Neuronal stem cell (in vitro differentiated cells): ENCODE data around the gene CFAP61.

ENCODE experiments used
- DNase-seq: peaks from one replicate; pipeline ENCODE4 v3.0.0-alpha.2; 2013; ENCODE audit warnings: low spot score
- H2AFZ ChIP-seq: one replicate; pipeline ENCODE4 v1.6.1; 2013; ENCODE audit warnings: mild to moderate bottlenecking, low read length, inconsistent platforms
- H2AK5ac ChIP-seq: 2 replicates; pipeline ENCODE4 v1.6.1; 2013; ENCODE audit warnings: low read depth, mild to moderate bottlenecking, inconsistent platforms, low read length, moderate library complexity, mixed read lengths
- H2BK120ac ChIP-seq: 2 replicates; pipeline ENCODE4 v1.6.1; 2013; ENCODE audit warnings: low read depth, mild to moderate bottlenecking, inconsistent platforms, low read length, moderate library complexity, mixed read lengths
- H2BK12ac ChIP-seq: one replicate; pipeline ENCODE4 v1.6.1; 2013; ENCODE audit warnings: low read length, inconsistent platforms
- H2BK15ac ChIP-seq: 2 replicates; pipeline ENCODE4 v1.6.1; 2013; ENCODE audit warnings: mild to moderate bottlenecking, low read length, inconsistent platforms, mixed read lengths
- H2BK5ac ChIP-seq: one replicate; pipeline ENCODE4 v1.6.1; 2013; ENCODE audit warnings: inconsistent platforms, mild to moderate bottlenecking, low read length, moderate library complexity
- H3K14ac ChIP-seq: one replicate; pipeline ENCODE4 v1.6.1; 2013; ENCODE audit warnings: low read length, inconsistent platforms
- H3K18ac ChIP-seq: 2 replicates; pipeline ENCODE4 v1.6.1; 2013; ENCODE audit warnings: low read length, inconsistent platforms
- H3K23ac ChIP-seq: 2 replicates; pipeline ENCODE4 v1.6.1; 2013; ENCODE audit warnings: low read depth, mild to moderate bottlenecking, mixed read lengths, low read length, inconsistent platforms; ENCODE audit not compliant: poor library complexity
- H3K27ac ChIP-seq: replicated peaks from 3 replicates; pipeline ENCODE4 v1.5.1; 2013; ENCODE audit warnings: low read length, inconsistent platforms
- H3K27me3 ChIP-seq, 3 experiments: 2 replicates each; pipeline ENCODE4 v1.6.1; 2013; ENCODE audit warnings: low read length in 3 of 3, mild to moderate bottlenecking in 2 of 3, inconsistent platforms in 1 of 3, low read depth in 1 of 3, mixed read lengths in 1 of 3, moderate library complexity in 1 of 3; ENCODE audit not compliant: control insufficient read depth in 3 of 3, insufficient read depth in 3 of 3
- H3K36me3 ChIP-seq, 2 donors: replicated peaks in 1 of 2; 2 replicates each; pipeline ENCODE4 v1.6.1; 2013; ENCODE audit warnings: low read length in 2 of 2; ENCODE audit not compliant: control insufficient read depth in 2 of 2, insufficient read depth in 2 of 2
- H3K4ac ChIP-seq: 2 replicates; pipeline ENCODE4 v1.6.1; 2013; ENCODE audit warnings: inconsistent platforms, mild to moderate bottlenecking, low read length, moderate library complexity
- H3K4me1 ChIP-seq, 2 donors: 1 replicate in 1 of 2; 2 replicates in 1 of 2; pipeline ENCODE4 v1.6.1; 2013; ENCODE audit warnings: low read length in 2 of 2, low read depth in 1 of 2; ENCODE audit not compliant: control insufficient read depth in 2 of 2, insufficient read depth in 1 of 2
- H3K4me2 ChIP-seq: one replicate; pipeline ENCODE4 v1.6.1; 2013; ENCODE audit warnings: mild to moderate bottlenecking, low read length, inconsistent platforms; ENCODE audit not compliant: insufficient read depth, poor library complexity, severe bottlenecking
- H3K4me3 ChIP-seq, 2 donors: 2 replicates each; pipeline ENCODE4 v1.5.1; 2013; ENCODE audit warnings: low read length in 2 of 2, mild to moderate bottlenecking in 2 of 2, inconsistent platforms in 1 of 2, moderate library complexity in 1 of 2
- H3K79me1 ChIP-seq: one replicate; pipeline ENCODE4 v1.6.1; 2013; ENCODE audit warnings: low read depth, mild to moderate bottlenecking, inconsistent platforms, low read length, moderate library complexity
- H3K9ac ChIP-seq: one replicate; pipeline ENCODE4 v1.6.1; 2013; ENCODE audit warnings: mild to moderate bottlenecking, low read depth, low read length, inconsistent platforms; ENCODE audit not compliant: poor library complexity
- H3K9me3 ChIP-seq, 2 donors: replicated peaks in 1 of 2; 2 replicates each; pipeline versions ENCODE3 to v1.6.1; 2013; ENCODE audit warnings: low read length in 2 of 2, mild to moderate bottlenecking in 2 of 2, inconsistent platforms in 1 of 2, low read depth in 1 of 2, mixed read lengths in 1 of 2, moderate library complexity in 1 of 2; ENCODE audit not compliant: control insufficient read depth in 2 of 2, insufficient read depth in 1 of 2
- H4K8ac ChIP-seq: one replicate; pipeline ENCODE4 v1.6.1; 2013; ENCODE audit warnings: low read depth, mild to moderate bottlenecking, inconsistent platforms, low read length, moderate library complexity
- H4K91ac ChIP-seq: one replicate; pipeline ENCODE4 v1.6.1; 2013; ENCODE audit warnings: low read length, low read depth, mild to moderate bottlenecking, inconsistent platforms; ENCODE audit not compliant: poor library complexity
- WGBS, 2 donors: extraction: QIAGEN DNeasy Blood & Tissue Kit; methylation state at CpG; one replicate each; pipeline ENCODE4 v1.1.7; 2013; ENCODE audit warnings: missing lambda C conversion rate in 2 of 2, mixed read lengths in 1 of 2; ENCODE audit not compliant: insufficient read length in 2 of 2, insufficient replicate concordance in 1 of 2; ENCODE audit errors: extremely low coverage in 2 of 2; 5-methylcytosine and 5-hydroxymethylcytosine counted together

CFAP61 gene

DNA sequence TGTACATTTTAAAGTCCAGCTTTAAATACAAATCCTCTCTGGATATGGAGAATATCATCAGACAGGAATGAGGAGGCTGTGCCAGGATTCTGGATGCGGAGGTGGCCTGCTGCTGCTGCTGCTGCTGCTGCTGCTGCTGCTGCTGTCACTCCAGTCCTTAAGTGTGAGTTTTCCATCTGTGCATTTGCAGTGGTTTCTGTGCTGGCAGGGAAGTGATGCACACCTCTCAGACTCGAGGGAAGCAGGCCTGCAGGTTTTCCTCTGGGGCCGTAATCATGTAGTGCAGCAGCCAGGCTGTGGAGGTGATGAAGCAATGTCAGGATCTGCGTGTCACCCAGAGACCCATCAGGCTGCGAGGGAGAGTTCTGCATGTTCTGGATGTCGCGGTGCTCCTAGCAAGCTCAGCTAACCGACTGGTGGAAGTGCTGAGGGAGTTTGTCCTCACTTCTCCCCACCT lies 32.0 kb downstream of the CFAP61 start:
- no CpG with 5 or more reads among the region's 8 CpGs for WGBS, 2 donors
- no peak overlapping the region for H2BK12ac ChIP-seq

DNA sequence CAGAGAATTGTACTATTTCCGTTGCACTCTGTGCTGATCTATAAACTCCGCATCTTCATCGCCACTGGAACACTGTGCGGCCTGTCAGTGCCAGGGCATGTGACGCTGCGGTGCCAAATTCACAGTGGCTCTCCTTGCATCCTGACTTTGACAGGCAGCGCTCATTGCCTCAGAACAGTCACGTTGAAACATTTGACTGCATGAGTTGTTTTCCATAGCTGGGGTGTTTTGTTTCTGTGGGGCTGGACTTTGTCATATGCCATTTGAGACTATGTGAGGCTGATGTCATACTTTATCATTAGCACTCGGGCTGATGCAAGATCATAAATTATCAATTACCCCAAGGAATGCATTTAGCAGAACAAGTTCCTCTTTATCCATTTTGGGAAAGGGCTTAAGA lies 32.7 kb downstream of the CFAP61 start:
- Histone ChIP-seq H2BK120ac (no peak overlapping the region), H4K91ac (no peak overlapping the region), H3K18ac (no peak overlapping the region), H3K14ac (no peak overlapping the region), H3K4ac (no peak overlapping the region), H3K4me2 (no peak overlapping the region), H3K9me3 (no peaks in the 10 kb centered on the region), H3K36me3 (no peaks in the 10 kb centered on the region), H2BK15ac (no peak overlapping the region), H3K9ac (peak overlapping the region; percentile 47), H3K4me1 (no peaks in the 10 kb centered on the region), H3K23ac (no peak overlapping the region), H4K8ac (no peak overlapping the region), H3K79me1 (no peaks in the 10 kb centered on the region), H2AFZ (no peak overlapping the region), H2BK5ac (no peak overlapping the region), H3K27ac (no peak overlapping the region), H3K4me3 (no peak overlapping the region), H2BK12ac (no peak overlapping the region), H3K27me3 (peaks cover 0 to 18% (median 0%) of the 10 kb centered on the region in 3 experiments), H2AK5ac (no peak overlapping the region)
- WGBS, 2 donors: no CpG with 5 or more reads among the region's 9 CpGs
- no peak for DNase-seq

More for the DNA sequence above, 32.0 kb downstream of the CFAP61 start:
- no peak overlapping the region for H4K8ac ChIP-seq
- peak overlapping the region; percentile 11 for H3K18ac ChIP-seq
- H3K4ac ChIP-seq: no peak overlapping the region
- H4K91ac ChIP-seq: no peak overlapping the region
- no peaks in the 10 kb centered on the region for H3K4me1 ChIP-seq
- H3K4me2 ChIP-seq: no peak overlapping the region
- H2AFZ ChIP-seq: no peak overlapping the region
- H3K14ac ChIP-seq: no peak overlapping the region
- no peak overlapping the region for H2BK5ac ChIP-seq
- no peak overlapping the region for H2BK120ac ChIP-seq
- H3K9me3 ChIP-seq: no peaks in the 10 kb centered on the region
- H3K27ac ChIP-seq: no peak overlapping the region
- H3K27me3 ChIP-seq: peaks cover 0 to 18% (median 0%) of the 10 kb centered on the region in 3 experiments
- H3K9ac ChIP-seq: no peak overlapping the region
- H3K23ac ChIP-seq: no peak overlapping the region
- H3K36me3 ChIP-seq: no peaks in the 10 kb centered on the region
- H2BK15ac ChIP-seq: no peak overlapping the region
- H2AK5ac ChIP-seq: no peak overlapping the region
- DNase-seq: no peak
- no peaks in the 10 kb centered on the region for H3K79me1 ChIP-seq
- H3K4me3 ChIP-seq: no peak overlapping the region

DNA sequence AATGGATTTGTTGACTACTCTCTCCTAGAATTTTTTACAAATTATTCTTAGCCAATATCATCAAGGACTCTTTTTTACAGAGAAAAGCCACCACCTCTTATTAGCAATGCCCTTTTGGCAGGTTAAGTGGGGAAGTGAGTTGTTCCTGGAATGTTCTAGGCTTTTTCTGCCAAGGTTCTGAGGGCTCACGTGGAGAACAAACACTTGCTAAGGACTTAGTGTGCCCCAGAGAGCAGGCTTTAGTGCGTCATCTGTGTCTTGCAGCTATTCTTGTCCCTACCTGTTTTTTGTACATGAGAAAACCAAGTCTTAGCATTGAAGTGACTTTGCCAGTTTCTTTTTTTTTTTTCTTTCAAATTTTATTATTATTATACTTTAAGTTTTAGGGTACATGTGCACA lies 33.5 kb downstream of the CFAP61 start:
- no peak overlapping the region for H4K8ac ChIP-seq
- DNase-seq: no peak
- H2BK15ac ChIP-seq: no peak overlapping the region
- H2AFZ ChIP-seq: no peak overlapping the region
- H2BK12ac ChIP-seq: no peak overlapping the region
- H3K18ac ChIP-seq: no peak overlapping the region
- H2AK5ac ChIP-seq: no peak overlapping the region
- H4K91ac ChIP-seq: no peak overlapping the region
- no peak overlapping the region for H3K9ac ChIP-seq
- H2BK120ac ChIP-seq: no peak overlapping the region
- H3K79me1 ChIP-seq: no peaks in the 10 kb centered on the region
- H2BK5ac ChIP-seq: no peak overlapping the region
- H3K36me3 ChIP-seq: no peaks in the 10 kb centered on the region
- peaks cover 0 to 15% (median 0%) of the 10 kb centered on the region in 3 experiments for H3K27me3 ChIP-seq
- no peak overlapping the region for H3K27ac ChIP-seq
- H3K23ac ChIP-seq: no peak overlapping the region
- H3K9me3 ChIP-seq: no peaks in the 10 kb centered on the region
- H3K4ac ChIP-seq: no peak overlapping the region
- H3K4me2 ChIP-seq: no peak overlapping the region
- no peaks in the 10 kb centered on the region for H3K4me1 ChIP-seq
- H3K4me3 ChIP-seq: no peak overlapping the region
- WGBS, 2 donors: no CpG with 5 or more reads among the region's 2 CpGs
- H3K14ac ChIP-seq: no peak overlapping the region

DNA sequence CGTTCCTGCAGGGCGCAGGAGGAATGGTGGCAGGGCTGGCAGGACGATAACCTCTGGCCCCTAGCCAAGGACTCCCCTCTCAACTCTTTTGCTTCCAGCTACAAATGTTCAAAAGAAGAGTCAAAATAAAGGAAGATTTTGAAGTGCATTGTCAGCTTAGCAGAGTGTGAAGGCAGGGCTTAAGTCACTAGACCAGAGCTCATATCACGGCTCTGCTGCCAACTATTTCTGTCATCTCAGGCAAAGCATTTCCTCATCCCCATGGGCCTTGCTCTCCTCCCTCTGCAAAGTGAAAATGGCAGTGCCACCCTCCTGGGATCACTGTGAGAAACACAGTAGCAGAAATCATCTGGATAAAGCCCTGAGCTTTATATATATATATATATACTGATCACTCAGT lies 36.7 kb downstream of the CFAP61 start:
- Histone ChIP-seq H2BK120ac (no peak overlapping the region), H3K27me3 (peaks cover 0 to 7% (median 0%) of the 10 kb centered on the region in 3 experiments), H3K4me2 (no peak overlapping the region), H3K27ac (no peak overlapping the region), H2BK12ac (no peak overlapping the region), H3K4ac (no peak overlapping the region), H4K91ac (no peak overlapping the region), H3K4me1 (no peaks in the 10 kb centered on the region), H3K36me3 (no peaks in the 10 kb centered on the region), H3K9ac (no peak overlapping the region), H4K8ac (no peak overlapping the region), H2AFZ (no peak overlapping the region), H3K9me3 (no peaks in the 10 kb centered on the region), H3K14ac (no peak overlapping the region), H3K23ac (no peak overlapping the region), H2AK5ac (no peak overlapping the region), H3K79me1 (no peaks in the 10 kb centered on the region), H3K4me3 (no peak overlapping the region), H3K18ac (no peak overlapping the region), H2BK5ac (no peak overlapping the region), H2BK15ac (no peak overlapping the region)
- no peak for DNase-seq
- no CpG with 5 or more reads among the region's 4 CpGs for WGBS, 2 donors
